ENCODE measurements around the gene RUNDC1. TPM values are rescaled to one million over a fixed set of nuclear protein-coding genes. Genes with fewer than 3 reads are reported as not detected.

RUNDC1 gene
- polyA plus RNA-seq, 1 donor (not counting 4 experiments of a cell fraction or from before 2014, with no cell fraction given), result 11.1 TPM

DNA sequence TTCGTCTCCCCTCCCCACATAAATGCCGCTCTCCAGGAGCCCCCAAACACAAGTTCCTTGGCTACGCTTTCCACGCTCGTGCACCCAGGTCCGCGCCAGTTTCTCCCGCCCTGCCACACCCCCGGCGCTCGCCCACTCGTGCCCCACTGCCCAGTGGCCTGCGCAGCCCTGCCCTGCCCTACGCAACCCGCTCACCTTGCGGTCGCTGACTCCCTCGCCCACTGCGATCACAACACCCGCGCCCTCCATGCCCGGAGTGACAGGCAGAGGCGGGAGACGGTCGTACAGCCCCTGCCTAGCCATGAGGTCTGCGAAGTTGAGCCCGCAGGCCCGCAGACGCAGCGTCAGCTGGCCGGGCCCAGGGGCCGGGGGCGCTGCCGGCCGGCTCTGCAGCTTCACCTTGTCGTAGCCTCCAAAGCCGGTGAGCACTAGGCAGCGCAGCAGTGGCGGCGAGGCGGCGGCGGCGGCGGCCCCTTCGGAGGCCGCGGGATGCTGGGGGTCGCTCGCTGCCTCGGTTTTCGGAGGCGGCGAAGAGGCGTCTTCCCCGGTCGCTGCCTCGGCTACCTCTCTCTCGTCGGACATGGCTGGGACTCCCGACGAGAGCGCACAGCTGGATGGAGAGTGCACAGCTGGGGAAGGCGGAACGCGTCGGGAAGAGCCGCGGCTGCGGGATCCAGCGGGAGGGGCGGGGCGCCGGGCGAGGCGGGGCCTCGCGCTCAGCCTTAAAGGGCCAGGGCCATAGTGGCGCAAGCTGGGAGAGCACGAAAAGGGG is 41.6 kb downstream of the RUNDC1 start, which contains the start of gene VAT1:
TSS of gene VAT1 (minus strand) at position 645 of the 772 bp plus-strand sequence. CDS start at position 582, 63 bp downstream.
- Histone ChIP-seq H3K79me2 (ENCODE audit: control insufficient read depth, insufficient read depth, low read length) (peaks cover 20% of the 10 kb centered on the region), H3K36me3 (ENCODE audit: control insufficient read depth in 2 of 2, extremely low read depth in 1 of 2, insufficient read depth in 2 of 2, low read length in 2 of 2) (peaks cover 8 to 14% of the 10 kb centered on the region in 2 experiments), H3K4me3 (ENCODE audit: control insufficient read depth in 2 of 3, extremely low read depth in 1 of 3, insufficient read depth in 2 of 3, low read depth in 1 of 3, low read length in 3 of 3) (peak within 1 kb of the TSS; percentile 90 to 100 (median 95)), H3K9ac (ENCODE audit: control insufficient read depth, extremely low read depth, insufficient read depth, low read length) (peak within 1 kb of the TSS; percentile 87), H3K4me1 (ENCODE audit: control insufficient read depth, extremely low read depth, insufficient read depth, low read length) (peaks cover 14% of the 10 kb centered on the region), H2AFZ (ENCODE audit: control insufficient read depth, low read length) (peak within 1 kb of the TSS; percentile 87), H3K27me3 (ENCODE audit: control insufficient read depth, extremely low read depth, insufficient read depth, low read length) (peaks cover 13% of the 10 kb centered on the region), H4K20me1 (ENCODE audit: control insufficient read depth, extremely low read depth, insufficient read depth, low read length) (no peaks in the 10 kb centered on the region), H3K9me3 (ENCODE audit: control insufficient read depth, low read depth, low read length) (no peaks in the 10 kb centered on the region), H3K4me2 (ENCODE audit: control insufficient read depth, extremely low read depth, insufficient read depth, low read depth, low read length) (peak within 1 kb of the TSS; percentile 76), H3K27ac (ENCODE audit: control insufficient read depth, insufficient read depth, low read length) (peak within 1 kb of the TSS; percentile 66), H3K9me1 (ENCODE audit: control insufficient read depth, extremely low read depth, insufficient read depth, low read length) (no peaks in the 10 kb centered on the region)
- dilution Hi-C loops (cut with MboI; ENCODE audit: extremely low pct_ligation_motif_present, low sequenced_read_pairs), result no loop called here
- FAIRE-seq (no peak), DNase-seq (ENCODE audit: low read depth, low spot score) (no peak)
- TF ChIP-seq, protein P1, sequence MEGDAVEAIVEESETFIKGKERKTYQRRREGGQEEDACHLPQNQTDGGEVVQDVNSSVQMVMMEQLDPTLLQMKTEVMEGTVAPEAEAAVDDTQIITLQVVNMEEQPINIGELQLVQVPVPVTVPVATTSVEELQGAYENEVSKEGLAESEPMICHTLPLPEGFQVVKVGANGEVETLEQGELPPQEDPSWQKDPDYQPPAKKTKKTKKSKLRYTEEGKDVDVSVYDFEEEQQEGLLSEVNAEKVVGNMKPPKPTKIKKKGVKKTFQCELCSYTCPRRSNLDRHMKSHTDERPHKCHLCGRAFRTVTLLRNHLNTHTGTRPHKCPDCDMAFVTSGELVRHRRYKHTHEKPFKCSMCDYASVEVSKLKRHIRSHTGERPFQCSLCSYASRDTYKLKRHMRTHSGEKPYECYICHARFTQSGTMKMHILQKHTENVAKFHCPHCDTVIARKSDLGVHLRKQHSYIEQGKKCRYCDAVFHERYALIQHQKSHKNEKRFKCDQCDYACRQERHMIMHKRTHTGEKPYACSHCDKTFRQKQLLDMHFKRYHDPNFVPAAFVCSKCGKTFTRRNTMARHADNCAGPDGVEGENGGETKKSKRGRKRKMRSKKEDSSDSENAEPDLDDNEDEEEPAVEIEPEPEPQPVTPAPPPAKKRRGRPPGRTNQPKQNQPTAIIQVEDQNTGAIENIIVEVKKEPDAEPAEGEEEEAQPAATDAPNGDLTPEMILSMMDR (optimal IDR thresholded peaks at IDR 0.05 in 1 of 3, IDR thresholded peaks at IDR 0.05 in 1 of 3, conservative IDR thresholded peaks at IDR 0.05 in 1 of 3; ENCODE audit: extremely low read depth in 1 of 3, insufficient read depth in 2 of 3, low read length in 3 of 3), result no peak
- TF ChIP-seq EZH2 (IDR thresholded peaks at IDR 0.05; ENCODE audit: low read length), result no peak

DNA sequence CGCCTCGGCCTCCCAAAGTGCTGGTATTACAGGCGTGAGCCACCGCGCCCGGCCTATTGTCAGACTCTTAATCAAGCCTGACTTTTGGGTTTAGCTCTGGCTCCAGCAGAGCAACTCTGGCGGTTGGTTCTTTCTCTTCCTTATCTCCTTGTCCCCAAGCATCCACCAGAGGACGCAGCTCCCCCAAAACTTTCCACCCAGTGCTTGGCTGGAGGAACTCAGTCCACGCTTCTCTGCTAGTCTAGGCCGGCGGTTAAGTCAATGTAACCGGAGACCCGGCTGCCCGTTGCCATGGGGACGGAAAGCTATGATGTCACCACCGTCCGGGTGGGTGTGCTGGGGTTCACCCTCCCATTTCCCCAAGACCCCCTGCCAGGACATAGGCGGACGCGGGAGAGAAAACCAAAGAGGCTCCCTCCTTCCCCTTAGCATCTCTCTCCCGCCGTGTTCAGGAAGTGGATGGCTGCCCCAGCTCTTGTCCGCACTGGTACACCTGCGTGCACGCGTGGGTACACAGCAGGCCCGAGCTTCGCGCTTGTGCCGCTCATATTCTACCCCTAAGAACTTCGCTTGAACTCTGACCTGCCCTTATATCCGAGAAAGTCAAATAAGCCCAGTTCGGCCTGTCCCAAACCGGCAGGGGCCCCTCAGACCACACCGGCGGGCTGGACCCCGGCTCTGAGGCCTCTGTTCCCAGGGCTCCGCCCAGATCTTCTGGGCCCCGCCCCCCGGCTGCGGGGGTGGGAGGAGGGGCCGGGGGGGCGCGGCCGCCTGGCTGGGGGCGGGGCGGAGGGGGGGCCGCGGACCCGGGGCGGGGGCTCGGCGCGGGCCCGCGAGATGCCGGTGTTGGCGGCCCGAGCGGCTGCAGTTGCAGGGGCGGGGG is 44.3 kb downstream of the RUNDC1 start, which contains the start of gene RND2:
TSS of gene RND2 (plus strand) at position 825 of the 883 bp plus-strand sequence. CDS start 117 bp downstream, outside the sequence.
- DNase-seq (ENCODE audit: low read depth, low spot score) (peak; percentile 63), FAIRE-seq (peak; percentile 85)
- Histone ChIP-seq H3K36me3 (ENCODE audit: control insufficient read depth in 2 of 2, extremely low read depth in 1 of 2, insufficient read depth in 2 of 2, low read length in 2 of 2) (peaks cover 0 to 2% of the 10 kb centered on the region in 2 experiments), H3K79me2 (ENCODE audit: control insufficient read depth, insufficient read depth, low read length) (peaks cover 12% of the 10 kb centered on the region), H2AFZ (ENCODE audit: control insufficient read depth, low read length) (peak within 1 kb of the TSS; percentile 82), H3K27ac (ENCODE audit: control insufficient read depth, insufficient read depth, low read length) (no peak within 1 kb of the TSS), H4K20me1 (ENCODE audit: control insufficient read depth, extremely low read depth, insufficient read depth, low read length) (no peaks in the 10 kb centered on the region), H3K4me3 (ENCODE audit: control insufficient read depth in 2 of 3, extremely low read depth in 1 of 3, insufficient read depth in 2 of 3, low read depth in 1 of 3, low read length in 3 of 3) (peak within 1 kb of the TSS; percentile 42 to 87 (median 70)), H3K9me3 (ENCODE audit: control insufficient read depth, low read depth, low read length) (no peaks in the 10 kb centered on the region), H3K9me1 (ENCODE audit: control insufficient read depth, extremely low read depth, insufficient read depth, low read length) (no peaks in the 10 kb centered on the region), H3K4me1 (ENCODE audit: control insufficient read depth, extremely low read depth, insufficient read depth, low read length) (peaks cover 10% of the 10 kb centered on the region), H3K4me2 (ENCODE audit: control insufficient read depth, extremely low read depth, insufficient read depth, low read depth, low read length) (peak within 1 kb of the TSS; percentile 99), H3K27me3 (ENCODE audit: control insufficient read depth, extremely low read depth, insufficient read depth, low read length) (peaks cover 17% of the 10 kb centered on the region), H3K9ac (ENCODE audit: control insufficient read depth, extremely low read depth, insufficient read depth, low read length) (peak within 1 kb of the TSS; percentile 73)
- dilution Hi-C loops (cut with MboI; ENCODE audit: extremely low pct_ligation_motif_present, low sequenced_read_pairs), result no loop called here
- TF ChIP-seq, protein P1 (optimal IDR thresholded peaks at IDR 0.05 in 1 of 3, IDR thresholded peaks at IDR 0.05 in 1 of 3, conservative IDR thresholded peaks at IDR 0.05 in 1 of 3; ENCODE audit: extremely low read depth in 1 of 3, insufficient read depth in 2 of 3, low read length in 3 of 3), result peak; percentile 74 to 83 (median 78)
- peak; percentile 23 for TF ChIP-seq EZH2 (IDR thresholded peaks at IDR 0.05; ENCODE audit: low read length)

Data from keratinocyte (primary cell).